ENCODE results near the gene ZNF473. TPM values are rescaled to one million over a fixed set of nuclear protein-coding genes. Genes with fewer than 3 reads are reported as not detected.
A peak's percentile ranks its signal among the peaks of the same experiment; 100 is the strongest.

ZNF473 gene
- total RNA-seq, 4 donors from 2014 or later: 1.00 to 60.2 (median 7.9) TPM

DNA sequence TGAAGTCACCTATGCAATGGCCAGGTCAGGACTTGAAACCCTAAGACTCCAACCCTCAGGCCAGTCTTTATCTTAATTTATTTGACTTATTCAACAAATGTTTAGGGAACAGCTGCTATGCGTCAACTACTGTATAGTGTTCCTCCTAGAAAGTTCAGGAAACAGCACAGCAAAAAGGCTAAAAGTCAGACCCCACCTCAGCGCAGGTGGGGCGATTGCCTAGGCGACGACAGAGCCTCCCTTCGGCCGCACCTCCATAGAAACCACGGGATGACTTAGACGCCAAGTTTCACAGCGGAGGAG, 1.1 kb upstream of the ZNF473 start:
- intact Hi-C loops (cut with DNase I; ENCODE audit: low total_unique reads): no loop called here
- DNase-seq: no peak
- H3K27ac ChIP-seq: peak overlapping the region; percentile 91 to 98 (median 92)
- peaks cover 0 to 2% (median 0%) of the 10 kb centered on the region in 4 donors for H3K36me3 ChIP-seq
- WGBS, 2 donors (ENCODE audit: low coverage in 1 of 2): 0% methylated on average over 10 of the region's 10 CpGs; no CpG with 5 or more reads in 1 of the 2 donors
- no peaks in the 10 kb centered on the region for H3K9me3 ChIP-seq
- TF ChIP-seq, protein P1, sequence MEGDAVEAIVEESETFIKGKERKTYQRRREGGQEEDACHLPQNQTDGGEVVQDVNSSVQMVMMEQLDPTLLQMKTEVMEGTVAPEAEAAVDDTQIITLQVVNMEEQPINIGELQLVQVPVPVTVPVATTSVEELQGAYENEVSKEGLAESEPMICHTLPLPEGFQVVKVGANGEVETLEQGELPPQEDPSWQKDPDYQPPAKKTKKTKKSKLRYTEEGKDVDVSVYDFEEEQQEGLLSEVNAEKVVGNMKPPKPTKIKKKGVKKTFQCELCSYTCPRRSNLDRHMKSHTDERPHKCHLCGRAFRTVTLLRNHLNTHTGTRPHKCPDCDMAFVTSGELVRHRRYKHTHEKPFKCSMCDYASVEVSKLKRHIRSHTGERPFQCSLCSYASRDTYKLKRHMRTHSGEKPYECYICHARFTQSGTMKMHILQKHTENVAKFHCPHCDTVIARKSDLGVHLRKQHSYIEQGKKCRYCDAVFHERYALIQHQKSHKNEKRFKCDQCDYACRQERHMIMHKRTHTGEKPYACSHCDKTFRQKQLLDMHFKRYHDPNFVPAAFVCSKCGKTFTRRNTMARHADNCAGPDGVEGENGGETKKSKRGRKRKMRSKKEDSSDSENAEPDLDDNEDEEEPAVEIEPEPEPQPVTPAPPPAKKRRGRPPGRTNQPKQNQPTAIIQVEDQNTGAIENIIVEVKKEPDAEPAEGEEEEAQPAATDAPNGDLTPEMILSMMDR (IDR thresholded peaks at IDR 0.05): no peak
- TF ChIP-seq POLR2AphosphoS5 (IDR thresholded peaks at IDR 0.05) (no peak), EP300 (IDR thresholded peaks at IDR 0.05; ENCODE audit: low read depth) (no peak), POLR2A (IDR thresholded peaks at IDR 0.05) (no peak)
- no peaks in the 10 kb centered on the region for H3K27me3 ChIP-seq
- in situ Hi-C loops (cut with MboI; ENCODE audit: low pct_ligation_motif_present in 1 of 4, low pct_unique_long_range_greater_than_20kb in 1 of 4, low sequenced_read_pairs in 3 of 4): no loop called here
- peaks cover 18 to 36% (median 29%) of the 10 kb centered on the region in 4 donors for H3K4me1 ChIP-seq
- peak overlapping the region; percentile 64 to 96 (median 80) for H3K4me3 ChIP-seq

DNA sequence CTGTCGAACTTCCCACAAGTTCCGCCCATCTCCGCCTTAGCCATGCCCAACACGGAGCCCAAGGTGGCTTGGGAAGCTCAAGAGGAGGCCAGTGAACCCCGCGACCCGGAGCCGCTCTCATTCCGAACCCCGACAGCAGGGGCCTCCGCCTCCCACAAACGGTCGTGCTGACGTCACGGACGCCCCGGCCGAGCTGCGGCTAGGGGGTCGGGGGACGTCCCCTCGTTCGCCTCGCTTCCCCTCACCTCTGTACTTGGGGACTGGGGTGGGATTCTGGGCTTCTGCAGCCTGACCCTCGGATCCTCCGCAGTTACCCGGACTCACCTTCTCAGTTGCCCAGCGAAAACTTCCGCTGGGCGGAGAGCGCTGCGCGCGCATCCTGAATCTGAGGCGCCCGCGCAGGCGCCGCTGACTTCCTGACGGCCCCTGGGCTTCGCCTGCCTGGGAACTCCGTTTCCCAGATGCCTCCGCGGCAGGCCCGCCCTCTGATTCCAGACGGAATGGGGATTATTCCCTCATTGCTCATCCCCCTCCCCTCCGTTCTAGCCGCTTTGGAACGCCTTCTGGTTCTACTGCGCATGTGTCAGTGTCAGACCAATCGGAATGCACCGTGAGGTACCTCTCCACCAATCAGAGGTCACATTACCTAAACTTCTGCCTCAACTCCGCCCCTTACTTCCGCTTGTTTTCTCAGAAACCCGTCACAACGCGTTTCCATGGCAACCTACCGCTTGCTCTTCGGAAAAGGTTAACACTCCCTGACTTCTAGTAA, 597 bp upstream of the ZNF473 start, which contains the start of gene VRK3:
TSS of gene VRK3 (minus strand) at position 351 of the 772 bp plus-strand sequence. CDS start 9,210 bp downstream, outside the sequence.
- no peaks in the 10 kb centered on the region for H3K9me3 ChIP-seq
- peak within 1 kb of the TSS; percentile 75 to 96 (median 82) for H3K4me3 ChIP-seq
- H3K4me1 ChIP-seq: peaks cover 18 to 36% (median 29%) of the 10 kb centered on the region in 4 donors
- H3K27ac ChIP-seq: peak within 1 kb of the TSS; percentile 91 to 98 (median 92)
- H3K27me3 ChIP-seq: no peaks in the 10 kb centered on the region
- peak; percentile 99 for DNase-seq
- WGBS, 2 donors (ENCODE audit: low coverage in 1 of 2): 0% methylated on average over 8 to 58 of the region's 59 CpGs
- in situ Hi-C loops (cut with MboI; ENCODE audit: low pct_ligation_motif_present in 1 of 4, low pct_unique_long_range_greater_than_20kb in 1 of 4, low sequenced_read_pairs in 3 of 4) (no loop called here), intact Hi-C loops (cut with DNase I; ENCODE audit: low total_unique reads) (no loop called here)
- no peaks in the 10 kb centered on the region for H3K36me3 ChIP-seq
- TF ChIP-seq EP300 (IDR thresholded peaks at IDR 0.05; ENCODE audit: low read depth) (no peak), POLR2A (IDR thresholded peaks at IDR 0.05) (peak; percentile 89), POLR2AphosphoS5 (IDR thresholded peaks at IDR 0.05) (peak; percentile 47 to 85 (median 85))
- TF ChIP-seq, protein P1 (IDR thresholded peaks at IDR 0.05): peak in 4 of 5 experiments; percentile 12 to 48 (median 23)

DNA sequence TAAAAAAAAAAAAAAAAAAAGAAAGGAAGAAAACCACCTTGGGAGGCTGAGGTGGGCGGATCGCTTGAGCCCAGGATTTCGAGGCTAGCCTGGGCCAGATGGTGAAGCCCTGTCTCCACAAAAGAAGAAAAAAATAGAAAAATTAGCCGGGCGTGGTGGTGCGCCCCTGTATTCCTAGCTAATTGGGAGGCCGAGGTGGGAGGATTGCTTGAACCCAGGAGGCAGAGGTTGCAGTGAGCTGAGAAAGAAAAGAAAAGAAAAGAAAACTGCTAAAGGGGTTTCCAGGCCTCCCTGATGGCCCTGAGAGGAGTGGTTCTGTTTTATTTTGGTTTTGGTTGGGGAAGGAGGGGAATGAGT, 723 bp downstream of the ZNF473 start:
- 89 to 100% methylated on average over 1 to 7 of the region's 7 CpGs for WGBS, 2 donors (ENCODE audit: low coverage in 1 of 2)
- no peak for DNase-seq
- H3K9me3 ChIP-seq: no peaks in the 10 kb centered on the region
- TF ChIP-seq, protein P1 (IDR thresholded peaks at IDR 0.05): no peak
- TF ChIP-seq EP300 (IDR thresholded peaks at IDR 0.05; ENCODE audit: low read depth): no peak
- TF ChIP-seq POLR2A (IDR thresholded peaks at IDR 0.05): no peak
- no peak for TF ChIP-seq POLR2AphosphoS5 (IDR thresholded peaks at IDR 0.05)
- intact Hi-C loops (cut with DNase I; ENCODE audit: low total_unique reads): no loop called here
- peak overlapping the region in 1 of 4 donors; percentile 82 for H3K27ac ChIP-seq
- in situ Hi-C loops (cut with MboI; ENCODE audit: low pct_ligation_motif_present in 1 of 4, low pct_unique_long_range_greater_than_20kb in 1 of 4, low sequenced_read_pairs in 3 of 4): no loop called here
- no peaks in the 10 kb centered on the region for H3K27me3 ChIP-seq
- peak overlapping the region in 3 of 4 donors; percentile 44 to 96 (median 65) for H3K4me3 ChIP-seq
- H3K36me3 ChIP-seq: peaks cover 0 to 5% (median 0%) of the 10 kb centered on the region in 4 donors
- H3K4me1 ChIP-seq: peaks cover 18 to 36% (median 29%) of the 10 kb centered on the region in 4 donors

DNA sequence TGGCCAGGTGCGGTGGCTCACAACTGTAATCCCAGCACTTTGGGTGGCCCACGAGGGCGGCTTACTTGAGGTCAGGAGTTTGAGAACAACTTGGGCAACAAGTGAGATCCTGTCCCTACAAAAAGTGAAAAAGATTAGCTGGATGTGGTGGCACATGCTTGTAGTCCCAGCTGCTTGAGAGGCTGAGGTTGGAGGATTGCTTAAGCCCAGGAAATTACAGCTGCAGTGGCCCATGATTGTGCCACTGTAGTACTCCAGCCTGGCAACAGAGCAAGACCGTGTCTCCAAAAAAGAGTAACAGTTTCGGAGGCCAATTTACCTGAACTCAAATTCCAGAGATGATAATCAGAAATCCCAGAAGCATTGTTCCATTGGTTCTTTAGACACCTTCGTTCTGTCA, 4.4 kb downstream of the ZNF473 start:
- H3K9me3 ChIP-seq: no peaks in the 10 kb centered on the region
- no peak overlapping the region for H3K27ac ChIP-seq
- peaks cover 7 to 19% (median 13%) of the 10 kb centered on the region in 4 donors for H3K4me1 ChIP-seq
- H3K4me3 ChIP-seq: no peak overlapping the region
- DNase-seq: no peak
- H3K36me3 ChIP-seq: peaks cover 0 to 6% (median 2%) of the 10 kb centered on the region in 4 donors
- in situ Hi-C loops (cut with MboI; ENCODE audit: low pct_ligation_motif_present in 1 of 4, low pct_unique_long_range_greater_than_20kb in 1 of 4, low sequenced_read_pairs in 3 of 4) (no loop called here), intact Hi-C loops (cut with DNase I; ENCODE audit: low total_unique reads) (no loop called here)
- WGBS, 2 donors (ENCODE audit: low coverage in 1 of 2): 90 to 98% methylated on average over 5 to 6 of the region's 6 CpGs
- no peaks in the 10 kb centered on the region for H3K27me3 ChIP-seq
- TF ChIP-seq EP300 (IDR thresholded peaks at IDR 0.05; ENCODE audit: low read depth) (no peak), POLR2AphosphoS5 (IDR thresholded peaks at IDR 0.05) (no peak), POLR2A (IDR thresholded peaks at IDR 0.05) (no peak)
- TF ChIP-seq, protein P1 (IDR thresholded peaks at IDR 0.05): no peak
